NCI-H1105 treated with DMSO at 0.1 percent for 48 hours (cell line): ENCODE results near the gene SH3GL1.

ENCODE experiments used
- DNase-seq: peaks from one replicate; lab custom pipeline; 2025; lab: John Stamatoyannopoulos, UW

The SH3GL1 gene

GRCh38 chr19:4431808-4432674, 31.7 kb upstream of the SH3GL1 start:
- DNase-seq = no peak

- DNase-seq = no peak
Measured at GRCh38 chr19:4431296-4431695, 30.9 kb upstream of the SH3GL1 start.

GRCh38 chr19:4430760-4431159, 30.4 kb upstream of the SH3GL1 start:
- no peak for DNase-seq

GRCh38 chr19:4429771-4430171, 29.4 kb upstream of the SH3GL1 start:
- no peak for DNase-seq

- DNase-seq = no peak
Measured at GRCh38 chr19:4429256-4429655, 28.9 kb upstream of the SH3GL1 start.

- no peak for DNase-seq
Measured at GRCh38 chr19:4428326-4428975, 28.1 kb upstream of the SH3GL1 start.

- no peak for DNase-seq
Measured at GRCh38 chr19:4425537-4425936, 25.2 kb upstream of the SH3GL1 start.

- no peak for DNase-seq
Measured at GRCh38 chr19:4423416-4424126, 23.2 kb upstream of the SH3GL1 start.

GRCh38 chr19:4416268-4416667, 15.9 kb upstream of the SH3GL1 start:
- no peak for DNase-seq

- DNase-seq = no peak
Measured at GRCh38 chr19:4415352-4415751, 15.0 kb upstream of the SH3GL1 start.

- DNase-seq = no peak
Measured at GRCh38 chr19:4414800-4415321, 14.5 kb upstream of the SH3GL1 start.

GRCh38 chr19:4414144-4414799, 13.9 kb upstream of the SH3GL1 start:
- no peak for DNase-seq

GRCh38 chr19:4413588-4413987, 13.2 kb upstream of the SH3GL1 start:
- DNase-seq = no peak

GRCh38 chr19:4409123-4409933, 9.0 kb upstream of the SH3GL1 start:
- DNase-seq = no peak

- DNase-seq = no peak
Measured at GRCh38 chr19:4406626-4407025, 6.3 kb upstream of the SH3GL1 start.

GRCh38 chr19:4405977-4406376, 5.6 kb upstream of the SH3GL1 start:
- no peak for DNase-seq

GRCh38 chr19:4403005-4403761, 2.8 kb upstream of the SH3GL1 start:
- no peak for DNase-seq

GRCh38 chr19:4402171-4403004, 2.0 kb upstream of the SH3GL1 start, which contains the start of gene CHAF1A:
Gene CHAF1A, plus strand, starts transcription at chr19:4402640. Its CDS starts 123 bp downstream, at chr19:4402763.
- DNase-seq = peak; percentile 100

GRCh38 chr19:4401769-4402170, 1.4 kb upstream of the SH3GL1 start:
- no peak for DNase-seq

- peak; percentile 21 for DNase-seq
Measured at GRCh38 chr19:4399812-4400134, 574 bp downstream of the SH3GL1 start.
